Epithelial cell of proximal tubule (primary cell): ENCODE results near the gene CACNA2D4. TPM values are rescaled to one million over a fixed set of nuclear protein-coding genes. Genes with fewer than 3 reads are reported as not detected.

Experiments used
- DNase-seq: peaks from one replicate; pipeline ENCODE4 v3.0.0-alpha.2; 2011; ENCODE audit warnings: low read depth
- H3K4me3 ChIP-seq: 2 replicates; pipeline ENCODE4 v1.5.1; 2011; ENCODE audit warnings: low read depth, mild to moderate bottlenecking, low read length
- CTCF ChIP-seq: conservative IDR thresholded peaks from 2 replicates; pipeline ENCODE4 v1.5.1; 2012; ENCODE audit warnings: low read depth, mild to moderate bottlenecking, low read length
- total RNA-seq: library from RNA; depleted of rRNA; stranded (reverse); fragments of >200 nt; gene quantifications from 2 replicates; pipeline ENCODE4 v1.2.3, GENCODE V29; 2015

CACNA2D4 gene
- total RNA-seq, 1 donor from 2014 or later: 1.6 TPM

- DNase-seq: no peak
- no peak overlapping the region for H3K4me3 ChIP-seq
- TF ChIP-seq CTCF: no peak
Observed at GRCh38 chr12:1790444-1790843, 128.0 kb downstream of the CACNA2D4 start.

- no peak for TF ChIP-seq CTCF
- DNase-seq: no peak
- no peak overlapping the region for H3K4me3 ChIP-seq
Observed at GRCh38 chr12:1787714-1788113, 130.7 kb downstream of the CACNA2D4 start.

- H3K4me3 ChIP-seq: no peak overlapping the region
- DNase-seq: no peak
- TF ChIP-seq CTCF: no peak
Observed at GRCh38 chr12:1782215-1782614, 136.2 kb downstream of the CACNA2D4 start.

- TF ChIP-seq CTCF: no peak
- no peak overlapping the region for H3K4me3 ChIP-seq
- no peak for DNase-seq
Observed at GRCh38 chr12:1781772-1782171, 136.7 kb downstream of the CACNA2D4 start.

- no peak for TF ChIP-seq CTCF
- no peak for DNase-seq
- no peak overlapping the region for H3K4me3 ChIP-seq
Observed at GRCh38 chr12:1779783-1780182, 138.7 kb downstream of the CACNA2D4 start.

- no peak overlapping the region for H3K4me3 ChIP-seq
- no peak for TF ChIP-seq CTCF
- no peak for DNase-seq
Observed at GRCh38 chr12:1778911-1779310, 139.5 kb downstream of the CACNA2D4 start.

- TF ChIP-seq CTCF: no peak
- H3K4me3 ChIP-seq: no peak overlapping the region
- no peak for DNase-seq
Observed at GRCh38 chr12:1777798-1778197, 140.7 kb downstream of the CACNA2D4 start.
